Mucosa of stomach (tissue), 1 donor: ENCODE data around the gene EXOC6B.
"Not testable (repeated sequence)": the region's sequence is repeated elsewhere in the genome, so short reads cannot be mapped to it uniquely, and the experiment has no call there.

Experiments used
- H3K27me3 ChIP-seq: one replicate; pipeline ENCODE4 v1.7.0; 2013; ENCODE audit warnings: mild to moderate bottlenecking, low read length; ENCODE audit not compliant: control insufficient read depth, insufficient read depth
- H3K36me3 ChIP-seq: one replicate; pipeline ENCODE4 v1.7.0; 2013; ENCODE audit warnings: low read length; ENCODE audit not compliant: control insufficient read depth, insufficient read depth
- H3K4me1 ChIP-seq: one replicate; pipeline ENCODE4 v1.7.0; 2013; ENCODE audit warnings: mild to moderate bottlenecking, low read length; ENCODE audit not compliant: control insufficient read depth, insufficient read depth
- H3K4me3 ChIP-seq: one replicate; pipeline ENCODE4 v1.7.0; 2013; ENCODE audit warnings: low read length
- H3K9ac ChIP-seq: one replicate; pipeline ENCODE4 v1.7.0; 2013; ENCODE audit warnings: mild to moderate bottlenecking, low read length, moderate library complexity
- H3K9me3 ChIP-seq: one replicate; pipeline ENCODE4 v1.7.0; 2013; ENCODE audit warnings: mild to moderate bottlenecking, low read length, moderate library complexity; ENCODE audit not compliant: control insufficient read depth
- donor health status: Pancreatic carcinoma.

Gene EXOC6B

DNA sequence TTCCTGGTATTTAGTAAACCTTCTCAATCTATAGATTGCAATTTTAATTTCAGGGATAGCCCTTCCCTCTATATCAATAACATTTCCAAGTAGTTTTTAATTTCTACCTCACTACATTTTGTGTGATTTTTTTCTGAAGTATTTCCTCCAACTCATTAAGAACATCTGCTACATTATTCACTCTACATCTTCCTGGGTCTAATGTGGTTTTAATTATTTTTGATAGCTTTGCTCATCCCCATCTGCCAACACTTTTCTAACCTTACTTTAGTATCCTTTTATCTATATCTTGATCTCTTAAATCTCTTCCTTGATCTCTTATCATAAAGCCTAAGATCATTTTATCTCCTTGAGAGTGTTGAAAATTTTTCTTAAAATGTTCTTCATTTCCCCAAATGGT lies 399.8 kb downstream of the EXOC6B start:
- Histone ChIP-seq H3K9me3 (no peaks in the 10 kb centered on the region), H3K27me3 (no peaks in the 10 kb centered on the region), H3K36me3 (no peaks in the 10 kb centered on the region), H3K9ac (no peak overlapping the region), H3K4me1 (no peaks in the 10 kb centered on the region), H3K4me3 (no peak overlapping the region)

DNA sequence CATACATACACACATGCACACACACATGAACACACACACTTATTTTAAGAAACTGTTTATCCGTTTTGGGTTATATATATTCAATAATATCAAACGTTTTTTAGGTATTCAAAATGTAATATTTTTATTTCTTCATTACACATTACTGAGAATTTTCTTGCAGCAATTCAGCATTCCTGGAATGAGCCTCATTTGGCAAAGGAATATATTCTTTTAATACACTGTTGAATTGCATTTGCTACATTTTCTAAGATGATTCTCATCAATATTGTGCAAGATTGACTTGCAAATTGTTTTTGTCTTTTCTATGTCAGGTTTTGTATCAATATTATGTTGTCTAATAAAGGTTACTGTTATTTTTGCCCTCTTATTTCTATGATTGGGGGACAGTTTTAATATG lies 402.1 kb downstream of the EXOC6B start:
- no peaks in the 10 kb centered on the region for H3K9me3 ChIP-seq
- no peak overlapping the region for H3K9ac ChIP-seq
- H3K36me3 ChIP-seq, result no peaks in the 10 kb centered on the region
- no peak overlapping the region for H3K4me3 ChIP-seq
- H3K27me3 ChIP-seq, result no peaks in the 10 kb centered on the region
- H3K4me1 ChIP-seq, result no peaks in the 10 kb centered on the region

GRCh38 chr2:72421771-72422379 lies 404.0 kb downstream of the EXOC6B start:
- H3K9me3 ChIP-seq, H3K4me3 ChIP-seq, H3K36me3 ChIP-seq, H3K27me3 ChIP-seq, H3K4me1 ChIP-seq, H3K9ac ChIP-seq: not testable (repeated sequence)

- Histone ChIP-seq H3K9me3 (no peaks in the 10 kb centered on the region), H3K4me3 (no peak overlapping the region), H3K27me3 (no peaks in the 10 kb centered on the region), H3K36me3 (no peaks in the 10 kb centered on the region), H3K9ac (no peak overlapping the region), H3K4me1 (no peaks in the 10 kb centered on the region)
Measured at GRCh38 chr2:72415781-72416475, 409.9 kb downstream of the EXOC6B start.

DNA sequence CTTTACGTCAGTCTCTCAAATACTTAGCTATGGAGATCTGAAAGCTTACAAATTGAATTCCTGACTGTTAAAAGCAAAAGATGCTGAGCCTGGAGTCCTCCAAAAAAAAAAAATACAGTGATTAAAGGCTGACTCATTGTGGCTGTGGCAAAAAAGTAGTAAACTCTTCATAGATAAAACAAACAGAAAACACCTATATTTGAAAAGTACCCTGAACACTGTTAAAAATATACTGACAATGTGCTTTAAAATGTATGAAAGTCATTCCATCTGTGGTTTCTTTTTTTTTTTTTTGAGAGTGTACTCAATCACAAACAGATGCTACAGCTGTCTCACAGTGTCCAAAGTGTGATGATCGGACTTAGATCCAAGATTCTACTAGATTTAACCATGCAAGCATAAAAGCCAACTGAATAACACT lies 410.6 kb downstream of the EXOC6B start:
- Histone ChIP-seq H3K36me3 (no peaks in the 10 kb centered on the region), H3K9ac (no peak overlapping the region), H3K4me1 (no peaks in the 10 kb centered on the region), H3K9me3 (no peaks in the 10 kb centered on the region), H3K4me3 (no peak overlapping the region), H3K27me3 (no peaks in the 10 kb centered on the region)

GRCh38 chr2:72414137-72414760 lies 411.6 kb downstream of the EXOC6B start:
- H3K27me3 ChIP-seq, result no peaks in the 10 kb centered on the region
- H3K4me3 ChIP-seq, result no peak overlapping the region
- no peaks in the 10 kb centered on the region for H3K4me1 ChIP-seq
- H3K9me3 ChIP-seq, result no peaks in the 10 kb centered on the region
- H3K9ac ChIP-seq, result no peak overlapping the region
- no peaks in the 10 kb centered on the region for H3K36me3 ChIP-seq

GRCh38 chr2:72413716-72414115 lies 412.1 kb downstream of the EXOC6B start:
- H3K36me3 ChIP-seq, result no peaks in the 10 kb centered on the region
- H3K4me1 ChIP-seq, result no peaks in the 10 kb centered on the region
- H3K9ac ChIP-seq, result no peak overlapping the region
- no peaks in the 10 kb centered on the region for H3K27me3 ChIP-seq
- no peaks in the 10 kb centered on the region for H3K9me3 ChIP-seq
- no peak overlapping the region for H3K4me3 ChIP-seq

DNA sequence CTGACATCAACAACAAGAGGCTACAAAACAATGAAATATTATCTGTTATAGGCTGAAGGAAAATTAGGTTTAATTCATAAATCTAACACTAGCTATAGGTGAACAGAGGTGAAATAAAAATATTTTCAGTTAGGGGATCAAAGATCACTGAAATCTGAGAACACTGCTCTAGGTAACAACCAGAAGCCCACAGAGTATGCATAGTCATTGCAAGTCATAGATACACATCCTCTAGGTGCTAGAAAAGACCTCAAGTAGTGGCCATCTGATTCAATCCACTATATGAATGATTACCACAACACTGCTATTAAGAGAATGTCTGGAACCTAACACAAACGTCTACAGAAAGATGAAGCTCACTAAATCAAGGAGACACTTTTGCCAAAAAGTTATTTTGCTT lies 413.6 kb downstream of the EXOC6B start:
- Histone ChIP-seq H3K9ac (no peak overlapping the region), H3K9me3 (no peaks in the 10 kb centered on the region), H3K4me1 (no peaks in the 10 kb centered on the region), H3K27me3 (no peaks in the 10 kb centered on the region), H3K4me3 (no peak overlapping the region), H3K36me3 (no peaks in the 10 kb centered on the region)

GRCh38 chr2:72399879-72400278 lies 426.0 kb downstream of the EXOC6B start:
- H3K4me3 ChIP-seq, result no peak overlapping the region
- no peaks in the 10 kb centered on the region for H3K9me3 ChIP-seq
- no peaks in the 10 kb centered on the region for H3K4me1 ChIP-seq

GRCh38 chr2:72395096-72395495 lies 430.7 kb downstream of the EXOC6B start:
- Histone ChIP-seq H3K9me3 (no peaks in the 10 kb centered on the region), H3K27me3 (no peaks in the 10 kb centered on the region), H3K36me3 (no peaks in the 10 kb centered on the region), H3K4me3 (no peak overlapping the region), H3K9ac (no peak overlapping the region), H3K4me1 (no peaks in the 10 kb centered on the region)

More at GRCh38 chr2:72399879-72400278, 426.0 kb downstream of the EXOC6B start:
- Histone ChIP-seq H3K27me3 (no peaks in the 10 kb centered on the region), H3K9ac (no peak overlapping the region), H3K36me3 (no peaks in the 10 kb centered on the region)

DNA sequence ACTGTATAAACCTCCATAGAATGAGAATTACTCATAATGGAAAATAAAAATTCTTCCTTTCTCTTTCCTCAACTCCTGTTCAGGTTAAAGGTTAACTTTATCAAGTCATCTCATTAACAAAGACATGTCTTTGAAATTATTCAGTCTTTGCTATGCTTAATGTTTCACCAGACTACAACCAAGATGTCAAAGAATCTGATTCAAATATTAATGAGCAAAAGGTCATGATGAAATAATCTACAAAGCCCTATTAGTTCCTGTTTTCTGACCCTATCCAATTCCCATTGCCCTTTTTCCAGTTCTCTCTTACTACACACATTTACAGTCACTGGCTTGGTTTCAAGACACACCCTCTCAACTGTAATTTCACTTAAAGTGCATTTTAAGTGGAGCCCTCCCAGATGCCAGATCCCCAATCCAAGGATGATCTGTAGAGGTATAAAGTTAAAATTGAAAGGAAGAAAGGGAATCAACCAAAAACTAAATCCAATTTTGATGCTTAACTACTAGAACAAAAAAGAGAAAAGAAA lies 431.2 kb downstream of the EXOC6B start:
- Histone ChIP-seq H3K9ac (no peak overlapping the region), H3K36me3 (no peaks in the 10 kb centered on the region), H3K4me1 (no peaks in the 10 kb centered on the region), H3K27me3 (no peaks in the 10 kb centered on the region), H3K4me3 (no peak overlapping the region), H3K9me3 (no peaks in the 10 kb centered on the region)

DNA sequence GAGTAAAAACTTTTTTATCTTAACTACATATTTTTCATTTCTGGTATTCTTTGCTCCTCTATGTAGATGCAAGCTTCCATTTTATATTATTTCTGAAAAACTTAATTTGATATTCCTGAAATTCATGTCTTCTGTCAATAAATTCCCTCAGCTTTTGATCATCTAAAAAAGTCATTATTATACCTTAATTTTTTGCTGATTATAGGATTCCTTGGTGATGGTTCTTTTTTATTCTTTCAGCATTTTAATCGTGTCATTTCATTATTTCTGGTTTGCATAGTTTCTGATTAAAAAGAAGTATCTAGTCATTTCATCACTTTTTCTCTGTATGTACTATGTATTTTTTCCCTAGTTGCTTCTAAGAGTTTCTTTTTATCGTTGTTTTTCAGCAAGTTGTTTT lies 436.4 kb downstream of the EXOC6B start:
- Histone ChIP-seq H3K9me3 (peaks cover 4% of the 10 kb centered on the region), H3K36me3 (no peaks in the 10 kb centered on the region), H3K4me1 (no peaks in the 10 kb centered on the region), H3K9ac (no peak overlapping the region), H3K4me3 (no peak overlapping the region), H3K27me3 (no peaks in the 10 kb centered on the region)
